OCI-LY1 (cell line): Measurements from ENCODE around the gene CHST11.

Experiments
- H2AFZ ChIP-seq: fragments of 200-600 bp; sonication (generic), shearing (Covaris generic); 2 replicates; pipeline ENCODE4 v1.6.0; 2014; ENCODE audit warnings: antibody characterized with exemption, mild to moderate bottlenecking, low read length
- H3F3A ChIP-seq: fragments of 200-600 bp; sonication (generic), shearing (Covaris generic); 2 replicates; pipeline ENCODE4 v1.6.0; 2014; ENCODE audit warnings: mild to moderate bottlenecking, antibody characterized with exemption, low read length, moderate library complexity; ENCODE audit not compliant: insufficient read depth
- H3K27ac ChIP-seq: fragments of 200-600 bp; sonication (generic); 2 replicates; pipeline ENCODE4 v1.5.1; 2014; ENCODE audit warnings: low read length, mixed run types, mild to moderate bottlenecking, low read depth; ENCODE audit not compliant: poor library complexity, severe bottlenecking
- H3K27me3 ChIP-seq: fragments of 200-600 bp; sonication (generic); 2 replicates; pipeline ENCODE4 v1.6.0; 2014; ENCODE audit warnings: antibody characterized with exemption, mild to moderate bottlenecking, low read length, moderate library complexity; ENCODE audit not compliant: insufficient read depth
- H3K36me3 ChIP-seq: fragments of 200-600 bp; sonication (generic); 2 replicates; pipeline ENCODE4 v1.6.1; 2014; ENCODE audit warnings: mild to moderate bottlenecking, antibody characterized with exemption, low read length, moderate library complexity, mixed read lengths; ENCODE audit not compliant: insufficient read depth
- H3K4me1 ChIP-seq: fragments of 200-600 bp; sonication (generic); 2 replicates; pipeline ENCODE4 v1.5.1; 2014; ENCODE audit warnings: mild to moderate bottlenecking, low read length, moderate library complexity; ENCODE audit not compliant: insufficient read depth, severe bottlenecking
- H3K4me2 ChIP-seq: fragments of 200-600 bp; sonication (generic), shearing (Covaris generic); 2 replicates; pipeline ENCODE4 v1.6.1; 2014; ENCODE audit warnings: low read length
- H3K4me3 ChIP-seq: fragments of 200-600 bp; sonication (generic); 2 replicates; pipeline ENCODE4 v1.5.1; 2014; ENCODE audit warnings: low read length, low read depth, mild to moderate bottlenecking, mixed read lengths; ENCODE audit not compliant: poor library complexity, severe bottlenecking
- H3K79me2 ChIP-seq: fragments of 200-600 bp; shearing (Covaris generic); 2 replicates; pipeline ENCODE4 v1.6.1; 2016; ENCODE audit warnings: mixed run types, low read length, mixed read lengths; ENCODE audit not compliant: insufficient read depth
- H3K9ac ChIP-seq: fragments of 200-600 bp; sonication (generic), shearing (Covaris generic); 2 replicates; pipeline ENCODE4 v1.6.1; 2014; ENCODE audit warnings: mild to moderate bottlenecking, low read length, mixed read lengths
- H3K9me2 ChIP-seq: fragments of 200-600 bp; sonication (generic), shearing (Covaris generic); 2 replicates; pipeline ENCODE4 v1.6.1; 2014; ENCODE audit warnings: low read depth, mild to moderate bottlenecking, low read length, mixed read lengths
- H3K9me3 ChIP-seq: fragments of 200-600 bp; shearing (Covaris generic); 2 replicates; pipeline ENCODE4 v1.6.1; 2014; ENCODE audit warnings: low read length, mixed read lengths
- H4K20me1 ChIP-seq: fragments of 200-600 bp; sonication (generic), shearing (Covaris generic); 2 replicates; pipeline ENCODE4 v1.6.0; 2016; ENCODE audit warnings: mild to moderate bottlenecking, low read length; ENCODE audit not compliant: insufficient read depth
- CTCF ChIP-seq: fragments of 200-600 bp; sonication (generic), shearing (Covaris generic); IDR thresholded peaks from 2 replicates; pipeline ENCODE4 v1.5.1; 2017; ENCODE audit warnings: mild to moderate bottlenecking, antibody characterized with exemption, low read length, moderate library complexity, mixed read lengths
- EZH2 ChIP-seq: fragments of 200-600 bp; sonication (generic), shearing (Covaris generic); IDR thresholded peaks from 2 replicates; pipeline ENCODE4 v1.8.0; 2017; ENCODE audit warnings: borderline replicate concordance, mixed run types, mild to moderate bottlenecking, antibody characterized with exemption, low read length, moderate library complexity, mixed read lengths

CHST11 gene

GRCh38 chr12:104734541-104735095 is 277.9 kb downstream of the CHST11 start:
- Histone ChIP-seq H3K79me2 (no peaks in the 10 kb centered on the region), H3F3A (no peaks in the 10 kb centered on the region), H3K27ac (no peak overlapping the region), H3K9ac (no peak overlapping the region), H3K9me3 (no peaks in the 10 kb centered on the region), H2AFZ (no peak overlapping the region), H4K20me1 (no peaks in the 10 kb centered on the region), H3K4me3 (no peak overlapping the region), H3K9me2 (no peaks in the 10 kb centered on the region), H3K27me3 (no peaks in the 10 kb centered on the region), H3K4me2 (no peak overlapping the region), H3K4me1 (no peaks in the 10 kb centered on the region), H3K36me3 (no peaks in the 10 kb centered on the region)
- no peak for TF ChIP-seq CTCF
- TF ChIP-seq EZH2 = no peak

GRCh38 chr12:104735801-104736200 is 279.1 kb downstream of the CHST11 start:
- Histone ChIP-seq H3K4me1 (no peaks in the 10 kb centered on the region), H3K9ac (no peak overlapping the region), H3K9me2 (no peaks in the 10 kb centered on the region), H3K4me2 (no peak overlapping the region), H3F3A (no peaks in the 10 kb centered on the region), H4K20me1 (no peaks in the 10 kb centered on the region), H3K36me3 (no peaks in the 10 kb centered on the region), H3K79me2 (no peaks in the 10 kb centered on the region), H3K27ac (no peak overlapping the region), H3K27me3 (no peaks in the 10 kb centered on the region), H2AFZ (no peak overlapping the region), H3K9me3 (no peaks in the 10 kb centered on the region), H3K4me3 (no peak overlapping the region)
- TF ChIP-seq CTCF (no peak), EZH2 (no peak)

- Histone ChIP-seq H3K4me3 (no peak overlapping the region), H3K79me2 (no peaks in the 10 kb centered on the region), H3K9me2 (no peaks in the 10 kb centered on the region), H3K9me3 (no peaks in the 10 kb centered on the region), H4K20me1 (no peaks in the 10 kb centered on the region), H3K9ac (no peak overlapping the region), H3F3A (no peaks in the 10 kb centered on the region), H2AFZ (no peak overlapping the region), H3K36me3 (no peaks in the 10 kb centered on the region), H3K27me3 (no peaks in the 10 kb centered on the region), H3K27ac (no peak overlapping the region), H3K4me1 (no peaks in the 10 kb centered on the region), H3K4me2 (no peak overlapping the region)
- TF ChIP-seq CTCF (no peak), EZH2 (no peak)
Measured at GRCh38 chr12:104736307-104736706, 279.6 kb downstream of the CHST11 start.
